GM12872 (cell line): Measurements from ENCODE around the gene PTBP2.
A peak's percentile ranks its signal among the peaks of the same experiment; 100 is the strongest.

Source experiments
- TF ChIP-seq, protein P1 (sequence below): IDR thresholded peaks from 3 replicates; pipeline ENCODE4 v1.5.1; 2011; ENCODE audit warnings: low read depth, mild to moderate bottlenecking, low read length, moderate library complexity; ENCODE audit not compliant: insufficient read depth

Gene PTBP2

GRCh38 chr1:96843196-96843595, 121.6 kb downstream of the PTBP2 start:
- TF ChIP-seq, protein P1, sequence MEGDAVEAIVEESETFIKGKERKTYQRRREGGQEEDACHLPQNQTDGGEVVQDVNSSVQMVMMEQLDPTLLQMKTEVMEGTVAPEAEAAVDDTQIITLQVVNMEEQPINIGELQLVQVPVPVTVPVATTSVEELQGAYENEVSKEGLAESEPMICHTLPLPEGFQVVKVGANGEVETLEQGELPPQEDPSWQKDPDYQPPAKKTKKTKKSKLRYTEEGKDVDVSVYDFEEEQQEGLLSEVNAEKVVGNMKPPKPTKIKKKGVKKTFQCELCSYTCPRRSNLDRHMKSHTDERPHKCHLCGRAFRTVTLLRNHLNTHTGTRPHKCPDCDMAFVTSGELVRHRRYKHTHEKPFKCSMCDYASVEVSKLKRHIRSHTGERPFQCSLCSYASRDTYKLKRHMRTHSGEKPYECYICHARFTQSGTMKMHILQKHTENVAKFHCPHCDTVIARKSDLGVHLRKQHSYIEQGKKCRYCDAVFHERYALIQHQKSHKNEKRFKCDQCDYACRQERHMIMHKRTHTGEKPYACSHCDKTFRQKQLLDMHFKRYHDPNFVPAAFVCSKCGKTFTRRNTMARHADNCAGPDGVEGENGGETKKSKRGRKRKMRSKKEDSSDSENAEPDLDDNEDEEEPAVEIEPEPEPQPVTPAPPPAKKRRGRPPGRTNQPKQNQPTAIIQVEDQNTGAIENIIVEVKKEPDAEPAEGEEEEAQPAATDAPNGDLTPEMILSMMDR, result no peak

- TF ChIP-seq, protein P1, result no peak
Measured at GRCh38 chr1:96843601-96844000, 122.0 kb downstream of the PTBP2 start.

DNA sequence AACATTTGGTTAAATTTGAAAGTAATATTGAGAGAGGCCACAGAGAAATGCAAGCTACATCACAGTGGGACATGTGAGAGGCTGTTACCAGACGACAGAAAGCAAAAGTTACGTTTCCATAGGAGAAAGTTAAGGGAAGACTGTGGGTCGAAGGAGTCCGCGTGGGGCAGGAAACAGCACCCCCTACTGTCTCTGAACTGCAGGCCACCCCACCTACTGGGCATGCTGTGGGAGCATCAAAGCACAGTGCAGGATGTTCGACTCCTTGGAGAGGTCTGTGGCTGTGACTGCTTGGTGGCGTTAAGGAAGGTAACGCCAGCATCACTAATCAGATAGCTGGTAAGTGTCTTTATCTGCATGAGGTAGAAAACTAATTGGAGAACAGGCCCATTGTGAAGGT, 123.9 kb downstream of the PTBP2 start:
- TF ChIP-seq, protein P1, result peak; percentile 86

GRCh38 chr1:96861836-96862235, 140.3 kb downstream of the PTBP2 start:
- TF ChIP-seq, protein P1, result no peak

GRCh38 chr1:96863449-96863848, 141.9 kb downstream of the PTBP2 start:
- TF ChIP-seq, protein P1, result no peak
